Kidney tubule cell (primary cell): ENCODE data around the gene OPCML.

Source experiments
- DNase-seq: peaks from one replicate; pipeline ENCODE4 v3.0.0-alpha.2; 2018; ENCODE audit warnings: low spot score

Gene OPCML

DNA sequence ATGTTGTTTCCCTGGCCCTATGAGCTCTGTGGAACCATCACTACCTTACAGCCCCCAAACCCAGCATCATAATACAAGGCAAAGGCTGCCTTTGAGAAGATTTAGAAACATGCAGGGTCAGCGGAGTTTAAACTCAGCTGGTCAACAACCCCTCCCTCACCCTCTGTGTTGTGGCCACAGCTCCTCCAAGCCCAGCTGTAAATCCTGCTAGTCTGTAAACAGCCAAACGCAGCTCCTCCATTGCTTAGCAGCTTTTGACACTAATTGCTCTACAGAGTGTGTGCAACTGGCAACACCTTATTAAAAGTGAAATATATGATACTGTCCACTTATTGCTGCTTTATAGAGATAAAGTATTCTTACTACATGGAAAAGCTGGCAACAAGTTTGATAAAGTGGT lies 29.1 kb downstream of the OPCML start:
- no peak for DNase-seq

DNA sequence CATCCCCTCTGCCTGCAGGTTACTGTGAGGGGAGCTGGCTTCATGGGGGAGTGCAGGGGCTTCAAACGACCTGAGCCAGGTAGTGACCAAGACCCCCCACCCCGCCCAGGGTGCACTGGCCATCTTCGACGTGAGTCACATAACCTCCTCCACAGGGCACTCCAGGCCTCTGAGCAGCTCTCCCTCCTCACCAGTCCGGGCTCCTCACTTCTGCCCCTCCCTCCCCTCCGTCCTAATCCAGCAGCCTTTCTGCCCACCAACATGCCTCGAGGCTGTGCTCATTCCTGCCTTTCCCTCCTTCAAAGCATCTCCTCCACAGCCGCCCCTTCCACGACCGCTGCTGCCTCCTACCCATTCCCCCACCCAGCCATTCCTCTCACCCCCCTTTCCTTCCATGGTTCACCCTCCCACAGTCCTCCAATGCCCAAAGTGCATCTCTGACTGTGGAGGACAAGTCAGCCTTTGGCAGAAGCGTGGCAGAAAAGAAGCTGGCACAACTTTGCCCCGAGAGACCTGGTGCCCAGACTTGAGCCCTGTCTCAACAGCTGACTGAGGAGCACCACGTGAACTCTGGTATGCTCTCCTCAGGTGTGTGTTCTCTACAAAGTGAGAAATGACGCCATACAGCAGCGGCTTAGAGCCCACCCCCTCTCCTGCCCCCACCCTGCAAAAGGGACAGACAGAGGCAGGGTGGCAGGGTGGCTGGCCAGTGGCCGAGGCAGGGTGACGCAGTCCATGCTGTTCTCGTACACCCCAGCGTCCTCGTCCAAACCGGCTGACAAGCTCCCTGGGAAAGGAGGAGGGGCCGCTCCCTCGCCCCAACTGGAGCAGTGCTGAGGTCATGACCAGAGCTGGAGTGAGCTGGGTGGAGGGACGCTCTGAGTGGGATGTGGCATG lies 30.4 kb downstream of the OPCML start:
- DNase-seq, result no peak

DNA sequence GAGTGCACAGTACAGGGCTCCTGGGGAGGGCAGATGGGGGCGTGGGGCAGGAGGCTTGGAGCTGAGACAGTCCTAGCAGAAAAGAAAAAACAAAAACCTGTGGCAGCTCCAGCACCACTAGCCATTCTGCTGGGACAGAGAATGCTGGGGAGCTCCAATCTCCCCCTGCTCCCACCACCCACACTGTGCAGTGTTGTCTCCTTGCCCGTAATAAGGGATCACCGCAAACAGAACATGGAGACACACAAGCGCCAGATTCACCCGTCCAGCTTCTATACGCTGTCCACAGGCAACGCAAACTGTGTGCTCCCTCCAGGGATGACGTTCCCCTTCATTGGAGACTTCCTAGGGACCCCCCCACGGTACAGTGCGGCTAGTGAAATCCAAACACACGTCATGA lies 31.4 kb downstream of the OPCML start:
- no peak for DNase-seq

DNA sequence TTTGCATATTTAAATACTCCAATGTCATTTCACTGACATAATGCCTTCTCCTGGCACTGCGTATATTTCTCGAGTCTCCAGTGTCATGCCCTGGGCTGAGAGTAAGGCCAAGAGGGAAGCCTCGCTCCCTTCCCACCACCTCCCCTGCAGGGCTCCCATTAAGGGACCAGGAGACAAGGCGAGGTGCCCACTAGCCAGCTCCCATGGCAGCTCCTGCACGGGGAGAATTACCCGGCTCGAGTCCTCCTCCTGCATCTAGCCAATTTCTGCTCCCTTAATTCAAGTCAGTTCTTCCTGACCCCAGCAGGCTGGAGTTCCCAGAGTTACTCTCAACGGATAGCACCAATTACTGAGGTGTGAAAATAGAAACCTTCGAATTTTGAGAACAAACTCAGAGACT lies 31.9 kb downstream of the OPCML start:
- DNase-seq, result no peak

DNA sequence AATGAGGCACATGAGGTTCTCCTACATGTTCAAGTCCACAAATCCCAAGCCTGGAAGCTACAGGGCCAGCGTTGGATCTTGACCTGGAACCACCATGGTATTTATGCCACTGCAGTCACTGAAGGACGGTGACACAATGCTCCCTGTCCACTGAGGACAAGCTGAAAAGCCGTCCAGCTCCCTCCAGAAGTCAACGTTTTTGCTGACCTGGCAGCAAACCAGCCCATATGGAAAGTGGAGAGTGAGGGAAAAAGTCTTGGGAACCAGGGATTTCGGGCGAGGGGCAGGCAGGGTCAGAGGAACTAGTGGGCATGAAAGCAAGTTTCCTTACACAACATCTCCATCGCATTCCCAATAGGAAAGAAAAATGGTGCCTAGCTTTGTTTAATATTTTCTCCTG lies 33.3 kb downstream of the OPCML start:
- no peak for DNase-seq

DNA sequence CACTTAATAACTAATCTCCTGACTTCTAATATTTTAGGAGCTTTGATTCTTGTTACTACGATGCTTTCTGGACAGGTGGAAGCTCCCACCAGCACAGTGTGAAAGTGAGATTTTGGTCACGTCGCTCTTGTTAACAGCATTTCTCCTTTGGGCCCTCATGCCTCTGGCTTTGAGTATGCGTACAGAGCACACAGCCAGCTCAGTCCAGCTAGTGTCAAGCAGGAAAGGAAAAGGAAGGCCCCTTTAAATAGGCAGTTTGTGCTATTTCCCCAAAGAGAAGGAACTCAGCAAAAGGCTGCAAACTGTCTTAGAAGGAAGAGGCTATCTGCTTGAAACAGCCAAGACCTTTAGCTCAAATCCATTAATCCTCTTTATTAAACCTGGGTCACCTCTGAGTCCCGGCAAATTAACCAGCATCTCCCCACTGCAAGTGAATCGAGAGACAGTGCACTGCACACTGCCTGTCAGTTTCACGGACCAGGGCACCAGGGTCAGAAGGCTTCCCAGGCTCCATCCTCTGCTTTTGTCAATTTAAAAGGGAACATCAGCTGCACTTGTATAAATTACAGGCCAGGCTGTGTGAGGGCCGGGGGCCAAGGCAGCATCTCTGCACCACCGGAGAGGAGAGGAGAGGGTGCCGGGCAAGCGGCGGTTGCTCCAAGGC lies 34.7 kb downstream of the OPCML start:
- no peak for DNase-seq

DNA sequence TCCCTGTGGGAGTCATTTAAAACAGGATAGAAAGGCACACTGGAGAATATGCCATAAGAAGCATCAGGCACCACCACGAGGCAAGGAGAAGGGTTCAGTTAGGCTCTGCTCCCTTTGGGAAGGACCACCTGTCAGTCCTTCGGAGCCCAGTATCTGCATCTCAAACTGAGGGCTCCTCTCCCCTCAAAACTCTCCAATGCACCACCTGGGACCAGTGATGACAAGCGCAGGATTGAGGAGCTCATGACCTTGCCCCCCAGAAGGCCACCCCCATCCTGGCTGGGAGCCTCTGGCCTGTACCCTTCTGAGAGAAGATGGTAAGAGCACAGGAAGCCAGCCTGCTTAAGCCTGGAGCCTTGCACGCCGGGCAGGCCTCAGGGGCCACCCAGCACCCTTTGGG lies 39.4 kb downstream of the OPCML start:
- no peak for DNase-seq

DNA sequence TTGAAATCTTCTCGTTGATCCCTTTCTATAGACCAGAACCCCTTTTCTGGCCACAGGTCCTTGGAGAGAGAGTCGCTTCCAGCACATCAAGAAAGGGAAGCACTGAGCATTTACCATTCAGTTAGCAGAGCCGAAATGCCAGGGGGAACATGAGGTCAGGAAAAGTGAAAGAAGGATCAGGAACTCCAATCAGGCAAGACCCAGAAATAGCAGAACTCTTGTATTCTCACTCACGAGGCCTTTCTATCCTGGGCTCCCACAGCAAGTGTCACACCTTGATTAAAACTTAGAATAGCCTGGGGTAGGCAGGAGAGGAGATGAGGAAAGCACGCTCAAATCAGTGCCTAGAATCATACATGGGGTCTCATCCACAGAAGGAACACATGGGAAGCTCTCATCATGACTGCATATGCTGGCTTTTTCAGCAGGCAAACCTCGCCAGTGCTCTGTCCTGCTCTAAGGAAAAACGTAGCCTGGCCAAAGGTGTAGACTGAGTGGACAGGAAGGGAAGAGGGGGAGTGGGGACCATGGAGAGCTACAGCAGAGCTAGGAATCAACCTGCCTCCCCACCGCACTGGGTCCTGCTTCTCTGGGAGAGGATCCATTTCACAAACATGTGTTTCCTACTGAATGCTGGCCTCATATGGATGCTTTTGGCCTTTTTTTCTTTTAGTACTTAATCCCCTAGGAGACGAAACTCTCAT lies 40.5 kb downstream of the OPCML start:
- no peak for DNase-seq

DNA sequence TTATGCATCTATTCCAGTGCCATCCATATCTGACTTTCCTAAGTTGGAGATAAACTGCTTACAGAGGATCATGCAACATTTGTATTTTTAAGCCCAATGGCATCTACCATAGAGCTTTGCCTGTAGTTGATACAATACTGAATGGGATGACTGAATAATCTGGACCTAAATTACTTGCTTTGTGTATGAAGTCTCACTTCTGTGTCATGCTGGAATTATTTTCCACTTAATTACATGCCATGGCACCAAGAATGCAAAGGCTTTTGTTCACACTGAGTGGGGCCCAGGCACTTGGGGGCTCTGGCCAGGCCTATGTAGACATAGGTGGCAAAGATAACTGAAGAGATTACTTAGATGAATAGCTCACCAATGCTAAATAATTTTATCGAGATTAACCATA lies 51.6 kb downstream of the OPCML start:
- no peak for DNase-seq

DNA sequence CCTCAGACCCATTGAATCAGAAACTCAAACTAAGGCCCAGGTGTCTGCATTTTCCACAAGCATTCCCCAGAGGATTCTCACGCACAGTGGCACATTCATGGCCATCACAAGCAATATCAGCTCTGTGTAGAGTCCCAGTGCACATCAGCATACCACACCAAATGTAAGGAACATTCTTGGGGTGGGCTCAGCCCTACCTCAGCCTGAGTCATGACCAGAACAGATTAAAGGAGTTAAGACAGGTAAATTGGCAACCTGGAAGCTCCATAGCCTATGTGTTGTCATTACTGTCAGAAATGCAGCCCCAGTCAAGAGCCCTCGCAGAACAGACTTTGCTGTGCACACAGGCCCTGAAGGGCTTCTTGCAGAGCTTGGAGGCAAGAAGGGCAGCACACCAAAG lies 53.1 kb downstream of the OPCML start:
- DNase-seq, result no peak

DNA sequence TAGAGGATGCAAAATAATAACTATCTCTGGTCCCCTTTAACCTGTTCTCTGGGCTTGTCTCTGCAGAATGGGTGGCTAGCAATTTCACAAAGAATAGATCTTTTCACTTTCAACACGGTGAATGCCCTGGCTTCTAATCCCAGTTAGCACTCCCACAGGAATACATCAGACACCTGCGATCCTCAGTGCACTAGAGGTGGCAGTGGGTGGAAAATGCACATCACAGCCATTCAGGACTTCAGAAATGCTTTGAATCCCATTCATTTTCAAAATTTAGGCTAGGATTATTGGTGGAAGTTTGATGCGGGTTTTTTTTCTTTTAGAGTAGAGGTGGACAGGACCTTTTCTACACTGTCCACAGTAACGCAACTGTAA lies 55.1 kb downstream of the OPCML start:
- DNase-seq, result no peak

DNA sequence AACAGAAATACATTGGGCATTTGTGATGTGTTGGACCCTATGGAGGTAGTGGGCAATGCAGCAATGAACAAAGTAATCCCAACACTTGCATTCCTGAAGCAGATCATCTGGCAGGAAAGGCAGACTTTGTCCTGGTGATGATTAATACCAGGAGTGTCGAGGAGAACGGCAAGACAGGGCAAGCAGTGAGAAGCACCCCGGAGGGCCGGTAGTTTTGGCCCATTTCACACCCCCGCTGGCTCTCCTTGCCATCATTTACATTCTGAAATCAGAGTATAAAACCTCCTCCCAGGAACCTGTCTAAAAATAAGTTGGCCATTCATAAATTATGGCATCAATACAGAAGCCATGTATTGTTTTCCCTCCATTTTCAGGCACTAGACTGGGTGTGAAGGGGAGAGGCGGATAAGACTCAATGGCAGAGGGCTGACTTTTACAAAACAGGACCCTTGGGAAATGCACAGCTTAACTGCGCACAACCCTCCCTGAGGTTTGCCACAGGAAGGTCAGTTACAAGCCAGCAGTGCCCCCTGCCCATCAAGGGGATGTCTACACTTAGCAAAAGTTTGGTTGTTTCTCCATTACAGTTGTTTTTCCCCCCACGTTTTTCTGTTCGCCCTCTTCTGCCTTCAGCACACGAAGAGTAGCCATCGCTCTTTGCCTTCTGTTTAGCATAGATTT lies 55.6 kb downstream of the OPCML start:
- no peak for DNase-seq

DNA sequence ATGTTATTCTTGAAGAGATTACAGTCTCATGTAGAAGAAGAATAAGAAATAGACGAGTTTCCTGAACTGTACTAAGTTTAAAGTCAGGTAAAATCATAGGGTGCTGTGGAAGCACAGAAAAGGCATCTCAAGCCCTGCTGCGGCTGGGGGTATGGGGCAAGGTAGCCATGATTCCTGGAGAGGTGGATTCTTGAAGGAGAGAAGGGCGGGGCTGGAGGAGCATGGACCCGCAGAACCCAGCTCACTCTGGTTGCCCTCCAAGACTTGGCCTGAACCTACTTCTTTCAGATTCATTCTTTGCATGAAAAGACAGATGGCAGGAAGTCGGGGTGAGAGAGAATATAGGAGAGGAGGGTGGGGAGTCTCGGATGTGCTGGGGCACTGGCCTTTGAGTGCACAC lies 57.8 kb downstream of the OPCML start:
- no peak for DNase-seq

DNA sequence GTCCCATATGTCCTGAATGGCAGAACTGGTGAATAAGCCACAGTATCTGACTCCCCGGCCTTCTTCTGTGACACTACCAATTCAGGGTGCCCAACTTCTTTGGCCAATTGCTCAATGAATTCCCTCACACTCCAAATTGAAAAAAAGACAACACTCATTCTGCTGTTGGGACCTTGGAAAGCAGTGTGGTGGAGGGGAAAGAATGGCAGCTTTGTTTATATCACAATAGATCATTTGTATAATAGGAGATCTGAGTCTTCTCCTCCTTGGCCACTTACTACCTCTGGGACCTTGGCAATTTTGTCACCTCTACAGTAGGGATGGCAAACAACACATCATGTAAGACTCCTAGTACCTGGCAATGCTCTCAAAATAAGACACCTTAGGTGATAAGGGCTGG lies 64.6 kb downstream of the OPCML start:
- DNase-seq, result no peak

DNA sequence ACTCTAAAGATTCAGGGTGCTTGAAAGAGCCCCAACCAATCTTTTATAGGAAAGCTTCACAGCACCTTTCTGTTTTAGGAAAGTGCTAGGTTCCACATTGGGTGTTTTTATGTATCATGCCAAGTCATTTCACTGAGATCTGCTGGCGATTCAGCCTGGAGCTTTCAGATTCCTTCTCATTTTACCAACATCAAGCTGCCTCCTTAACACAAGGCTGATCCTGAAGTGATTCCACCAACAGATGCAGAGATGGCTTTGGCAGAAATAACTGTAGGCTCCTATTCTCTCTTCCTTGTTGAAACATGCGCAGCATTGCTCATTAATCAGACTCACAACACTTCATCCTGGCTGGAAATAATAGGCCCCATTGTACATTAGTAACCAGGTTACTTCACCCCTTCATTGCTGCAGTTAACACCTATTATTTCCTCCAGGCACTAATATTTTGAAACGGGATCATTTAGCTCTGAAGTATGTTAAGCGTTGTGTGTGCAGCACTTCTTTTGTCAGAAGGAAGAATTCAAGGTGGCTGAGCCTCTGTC lies 89.0 kb downstream of the OPCML start:
- no peak for DNase-seq

DNA sequence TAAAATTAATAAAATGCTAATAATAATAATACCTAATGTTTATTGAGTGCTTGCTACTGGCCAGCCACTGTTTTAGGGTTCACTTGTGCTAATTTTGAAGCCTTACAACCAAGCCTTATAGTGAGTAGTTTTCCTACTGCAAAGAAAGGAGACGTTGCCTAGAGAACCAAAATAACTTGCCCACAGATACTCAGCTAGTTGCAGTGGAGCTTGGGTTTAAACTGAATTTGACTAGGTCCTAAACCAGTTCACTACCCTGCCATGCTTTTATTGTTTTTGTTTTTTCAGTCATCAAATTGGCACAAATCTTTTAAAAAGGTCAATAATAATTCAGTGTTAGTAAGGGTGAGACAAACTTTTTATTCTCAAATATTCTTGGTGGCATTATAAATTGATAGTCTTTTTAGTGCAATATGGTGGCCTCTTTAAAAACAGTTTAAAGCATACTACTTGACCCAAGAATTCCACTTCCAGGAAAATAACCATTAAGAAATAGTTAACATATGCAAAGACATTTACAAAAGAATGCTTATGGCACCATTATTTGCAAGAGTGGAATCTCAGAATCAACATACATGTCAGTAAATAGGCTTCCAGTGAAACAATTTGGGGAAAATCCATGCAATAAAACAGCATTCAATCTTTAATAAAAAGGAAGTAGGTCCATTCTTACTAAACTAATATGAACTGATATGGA lies 90.2 kb downstream of the OPCML start:
- DNase-seq, result no peak

DNA sequence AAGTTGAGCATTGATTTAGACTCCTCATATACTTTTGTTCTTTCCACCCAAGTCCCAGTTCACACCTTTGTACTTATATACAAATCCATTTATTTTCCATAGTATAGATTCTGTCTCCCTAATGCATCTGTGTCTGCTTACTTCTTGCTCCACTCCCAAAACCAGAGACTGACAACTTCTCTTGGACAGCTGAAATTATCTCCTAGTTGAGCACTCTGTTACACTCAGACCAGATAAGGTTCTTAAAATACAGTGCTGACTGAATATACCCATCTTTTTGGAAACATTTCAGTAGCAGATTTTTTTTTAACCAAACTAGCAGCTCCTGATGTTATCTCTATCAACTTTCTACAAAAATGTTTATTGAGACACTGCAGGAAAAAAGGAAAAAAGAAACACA lies 106.3 kb downstream of the OPCML start:
- no peak for DNase-seq

DNA sequence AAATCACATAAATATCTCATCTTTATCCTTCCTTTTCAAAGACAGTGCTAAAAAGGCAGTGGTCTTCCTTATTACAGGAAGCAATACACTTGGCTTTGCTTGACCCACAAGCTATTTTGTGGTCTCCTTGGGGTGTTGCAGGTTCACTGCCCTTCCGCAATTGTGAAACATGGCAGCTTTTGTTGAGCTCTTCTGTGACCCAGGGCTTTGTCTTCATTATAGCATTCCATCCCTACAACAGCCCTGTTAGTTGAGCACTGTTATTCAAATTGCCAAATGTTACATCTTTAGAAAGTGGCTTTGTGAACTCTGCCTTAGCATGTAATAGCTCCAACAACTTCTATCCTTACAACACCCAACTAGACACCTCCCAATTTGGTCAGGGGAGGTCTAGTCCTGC lies 107.1 kb downstream of the OPCML start:
- DNase-seq, result no peak

DNA sequence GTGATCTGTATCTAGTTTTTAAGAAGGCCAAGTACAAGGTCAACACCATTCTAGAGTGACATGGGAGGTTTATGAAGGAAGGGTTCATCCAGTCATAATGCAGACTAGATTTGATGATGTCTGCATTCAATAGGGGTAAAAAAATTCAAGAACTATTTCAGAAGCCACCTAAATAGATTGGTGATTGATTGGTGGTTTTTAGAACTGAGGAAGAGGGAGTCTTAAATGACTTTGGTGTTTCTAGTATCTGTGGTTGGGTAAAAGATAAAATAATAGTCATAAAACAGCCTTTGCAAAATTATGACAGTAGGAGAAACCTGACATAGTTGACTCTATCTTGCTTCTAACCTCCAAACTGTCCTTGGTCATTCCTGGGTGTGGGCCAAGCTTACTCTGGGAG lies 114.1 kb downstream of the OPCML start:
- no peak for DNase-seq

DNA sequence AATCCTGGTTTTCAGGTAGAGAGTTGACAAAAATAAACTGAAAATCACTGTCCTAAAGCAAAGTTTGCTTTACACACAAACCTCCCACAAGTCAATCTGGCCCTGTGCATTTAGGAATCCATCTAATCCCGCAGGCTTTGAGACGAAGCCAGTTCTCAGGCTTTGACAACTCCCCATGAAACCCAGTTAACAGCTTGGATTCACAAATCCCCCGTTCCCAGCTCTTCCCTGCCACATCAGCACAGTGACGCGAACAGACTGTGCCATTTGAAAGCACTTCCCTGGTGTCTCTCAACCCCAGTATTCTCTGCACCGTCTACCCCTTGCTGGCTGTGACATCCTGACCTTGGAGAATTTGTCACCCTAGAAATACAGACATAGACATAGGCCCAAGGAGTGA lies 117.8 kb downstream of the OPCML start:
- DNase-seq, result no peak

DNA sequence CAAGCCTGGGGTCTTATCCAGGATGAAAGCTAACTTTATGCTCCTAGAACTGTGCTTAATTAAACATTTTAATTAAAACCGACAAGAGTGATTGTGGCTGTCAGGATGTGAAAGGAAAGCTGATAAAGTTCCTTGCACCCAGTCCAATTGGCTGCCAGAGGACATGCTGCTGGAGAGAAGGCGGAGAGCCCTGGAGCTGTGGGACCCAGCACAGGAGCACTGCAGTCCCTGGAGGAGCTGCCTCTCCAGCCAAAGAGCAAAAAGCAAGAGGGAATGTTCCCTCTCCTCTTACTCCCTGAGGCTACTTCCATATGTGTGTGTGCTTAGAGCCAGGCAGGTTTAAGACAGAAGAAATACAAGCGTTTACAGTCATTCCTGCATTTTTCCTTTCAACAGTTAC lies 118.6 kb downstream of the OPCML start:
- no peak for DNase-seq

DNA sequence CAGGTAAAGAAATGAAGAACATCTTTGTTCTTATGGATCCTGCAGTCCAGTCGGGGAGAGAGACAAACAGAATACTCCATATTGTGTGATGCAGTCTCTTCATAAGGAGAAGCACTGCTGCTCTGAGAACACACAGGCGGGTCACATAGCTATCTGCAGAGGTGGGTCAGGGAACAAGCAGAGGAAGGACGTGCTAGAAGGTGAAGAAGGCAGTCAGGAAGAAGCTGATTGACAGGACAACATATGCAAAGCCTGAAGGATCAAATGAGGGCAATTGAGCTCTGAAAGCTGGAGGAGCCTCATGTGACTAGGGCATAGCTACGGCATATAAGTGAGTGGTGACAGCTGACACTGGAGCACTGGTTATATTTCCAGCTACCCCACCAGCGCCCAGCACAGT lies 122.5 kb downstream of the OPCML start:
- DNase-seq, result no peak
